Inflammatory macrophage treated with lipopolysaccharide for 1 hour (primary cell): Measurements from ENCODE around the gene LRFN2.

Experiments
- DNase-seq, 2 donors: peaks; one replicate each; pipeline ENCODE4 v3.0.0-alpha.2; 2020 to 2022

LRFN2 gene

DNA sequence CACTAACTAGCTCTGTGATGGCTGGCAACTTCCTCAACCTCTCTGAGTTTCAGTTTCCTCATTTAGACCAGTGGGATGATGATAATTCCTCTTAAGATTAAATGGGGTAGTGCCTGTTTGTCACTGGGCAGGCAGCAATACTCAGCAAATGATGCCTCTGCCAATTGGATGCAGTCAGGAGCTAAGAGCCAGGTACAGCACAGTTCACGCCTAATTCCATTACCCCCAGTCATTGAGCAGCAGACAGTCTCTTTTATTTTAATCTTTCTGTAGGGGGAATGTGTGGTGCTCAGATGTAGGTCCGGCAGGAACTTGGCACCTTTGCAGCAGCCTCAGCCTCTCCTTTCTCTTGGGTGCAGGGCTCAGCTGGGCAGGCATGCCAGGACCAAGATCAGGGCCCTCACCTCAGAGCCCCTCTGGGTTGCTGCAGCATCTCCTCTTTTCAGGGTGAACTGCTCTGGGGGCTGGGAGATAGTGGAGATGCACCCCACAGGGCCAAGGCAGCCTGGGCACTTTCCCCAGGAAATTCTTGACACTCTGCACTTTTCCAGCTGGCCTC, 243.8 kb downstream of the LRFN2 start:
- peak in 1 of 2 donors; percentile 5 for DNase-seq

DNA sequence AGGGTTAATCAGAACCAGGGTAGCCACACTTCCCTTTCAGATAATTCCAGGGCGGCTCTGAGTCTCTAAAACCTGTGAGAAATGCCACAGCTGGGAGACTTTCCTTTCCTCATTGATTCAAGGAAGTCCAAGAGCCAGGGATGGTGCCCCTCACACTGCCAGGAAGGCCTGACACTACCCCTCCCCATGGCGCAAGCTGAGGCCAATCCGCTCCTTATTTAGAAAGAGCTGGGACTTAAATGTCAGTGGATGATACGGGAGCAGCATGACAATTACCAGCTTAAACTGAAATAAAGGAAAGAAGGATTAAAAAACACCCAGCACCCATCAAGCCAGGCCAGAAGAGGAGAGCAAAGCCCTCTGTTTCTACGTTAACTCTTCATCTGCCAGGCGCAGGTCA, 244.4 kb downstream of the LRFN2 start:
- no peak for DNase-seq

DNA sequence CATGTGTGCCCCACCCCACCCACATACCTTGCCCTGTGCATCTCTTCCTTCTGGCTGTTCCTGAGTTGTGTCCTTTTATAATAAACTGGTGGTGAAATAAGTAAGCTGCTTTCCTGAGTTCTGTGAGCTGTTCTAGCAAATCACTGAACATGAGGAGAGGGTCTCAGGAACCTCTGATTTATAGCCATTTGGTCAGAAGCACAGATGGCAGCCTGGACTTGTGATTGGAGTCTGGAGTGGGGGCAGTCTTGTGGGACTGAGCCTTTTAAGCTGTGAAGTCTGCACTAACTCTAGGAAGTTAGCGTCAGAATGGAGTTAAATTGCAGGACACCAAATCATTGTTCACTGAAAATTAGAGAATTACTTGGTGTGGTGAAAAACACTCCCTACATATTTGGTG, 245.4 kb downstream of the LRFN2 start:
- DNase-seq, result no peak
